Inflammatory macrophage (primary cell): ENCODE results near the gene MRRF.

Experiments used
- DNase-seq, 2 donors: peaks; one replicate each; pipeline ENCODE4 v3.0.0-alpha.2; 2020 to 2022
- total RNA-seq, 18 experiments: gene quantifications; one replicate each; lab custom pipeline; 2026; ENCODE audit warnings: mixed read lengths in 6 of 18, inconsistent platforms in 2 of 18; lab: John Stamatoyannopoulos, UW

Gene MRRF
- total RNA-seq: 14.0 to 45.8 (median 36.3) reads per million in 18 experiments

- peak; percentile 91 to 94 for DNase-seq
Observed at GRCh38 chr9:122264360-122265148, at the start of gene MRRF, which contains the start of gene RBM18. Gene MRRF (plus strand): TSS chr9:122264882. CDS start chr9:122270892, 6,010 bp downstream. Gene RBM18 (minus strand): TSS chr9:122264840. CDS start chr9:122261492, 3,348 bp downstream.

GRCh38 chr9:122215663-122216062, 49.0 kb upstream of the MRRF start:
- no peak for DNase-seq

GRCh38 chr9:122216138-122216797, 48.4 kb upstream of the MRRF start:
- DNase-seq: no peak

GRCh38 chr9:122216798-122217418, 47.8 kb upstream of the MRRF start:
- no peak for DNase-seq

GRCh38 chr9:122217640-122218039, 47.0 kb upstream of the MRRF start:
- DNase-seq: no peak

GRCh38 chr9:122218071-122218934, 46.4 kb upstream of the MRRF start:
- no peak for DNase-seq

- no peak for DNase-seq
Observed at GRCh38 chr9:122218935-122219855, 45.5 kb upstream of the MRRF start.

GRCh38 chr9:122219856-122220672, 44.6 kb upstream of the MRRF start:
- no peak for DNase-seq

GRCh38 chr9:122220673-122221182, 44.0 kb upstream of the MRRF start:
- no peak for DNase-seq

- no peak for DNase-seq
Observed at GRCh38 chr9:122221183-122221811, 43.4 kb upstream of the MRRF start.

- DNase-seq: peak; percentile 34 to 62
Observed at GRCh38 chr9:122222791-122223190, 41.9 kb upstream of the MRRF start.

- no peak for DNase-seq
Observed at GRCh38 chr9:122223435-122223834, 41.2 kb upstream of the MRRF start.

GRCh38 chr9:122225312-122226141, 39.2 kb upstream of the MRRF start:
- DNase-seq: no peak

- DNase-seq: no peak
Observed at GRCh38 chr9:122226142-122226757, 38.4 kb upstream of the MRRF start.

GRCh38 chr9:122226758-122227574, 37.7 kb upstream of the MRRF start:
- DNase-seq: no peak

GRCh38 chr9:122227575-122227900, 37.1 kb upstream of the MRRF start:
- no peak for DNase-seq

- DNase-seq: no peak
Observed at GRCh38 chr9:122228191-122228567, 36.5 kb upstream of the MRRF start.
